ENCODE results near the gene PTH2.

The PTH2 gene

GRCh38 chr19:49400029-49400428 lies 23.2 kb downstream of the PTH2 start:
- H3K9ac ChIP-seq (ENCODE audit: low read depth, low read length), result no peak overlapping the region
- no peaks in the 10 kb centered on the region for H3K9me3 ChIP-seq (ENCODE audit: control insufficient read depth, insufficient read depth, low read length)
- peaks cover 3% of the 10 kb centered on the region; the same call in 1 of the 2 replicates for H3K4me1 ChIP-seq (ENCODE audit: insufficient read depth, low read length)
- no peaks in the 10 kb centered on the region for H3K36me3 ChIP-seq (ENCODE audit: insufficient read depth, low read length)

- no peak overlapping the region for H3K9ac ChIP-seq (ENCODE audit: low read depth, low read length)
- no peaks in the 10 kb centered on the region for H3K9me3 ChIP-seq (ENCODE audit: control insufficient read depth, insufficient read depth, low read length)
- H3K36me3 ChIP-seq (ENCODE audit: insufficient read depth, low read length), result no peaks in the 10 kb centered on the region
- H3K4me1 ChIP-seq (ENCODE audit: insufficient read depth, low read length), result peaks cover 9% of the 10 kb centered on the region; the same call in 1 of the 2 replicates
These were observed 24.3 kb downstream of the PTH2 start for GRCh38 chr19:49398931-49399330.

GRCh38 chr19:49398001-49398615 lies 25.1 kb downstream of the PTH2 start:
- no peaks in the 10 kb centered on the region for H3K9me3 ChIP-seq (ENCODE audit: control insufficient read depth, insufficient read depth, low read length)
- peaks cover 6% of the 10 kb centered on the region; the same call in 1 of the 2 replicates for H3K4me1 ChIP-seq (ENCODE audit: insufficient read depth, low read length)
- no peak overlapping the region for H3K9ac ChIP-seq (ENCODE audit: low read depth, low read length)
- no peaks in the 10 kb centered on the region for H3K36me3 ChIP-seq (ENCODE audit: insufficient read depth, low read length)

GRCh38 chr19:49396738-49397505 lies 26.3 kb downstream of the PTH2 start:
- no peaks in the 10 kb centered on the region for H3K36me3 ChIP-seq (ENCODE audit: insufficient read depth, low read length)
- H3K9me3 ChIP-seq (ENCODE audit: control insufficient read depth, insufficient read depth, low read length), result no peaks in the 10 kb centered on the region
- H3K9ac ChIP-seq (ENCODE audit: low read depth, low read length), result no peak overlapping the region
- H3K4me1 ChIP-seq (ENCODE audit: insufficient read depth, low read length), result peaks cover 10% of the 10 kb centered on the region; the same call in 1 of the 2 replicates

GRCh38 chr19:49395581-49396407 lies 27.4 kb downstream of the PTH2 start:
- H3K4me1 ChIP-seq (ENCODE audit: insufficient read depth, low read length), result peaks cover 10% of the 10 kb centered on the region; the same call in 1 of the 2 replicates
- H3K9ac ChIP-seq (ENCODE audit: low read depth, low read length), result no peak overlapping the region
- H3K9me3 ChIP-seq (ENCODE audit: control insufficient read depth, insufficient read depth, low read length), result no peaks in the 10 kb centered on the region
- no peaks in the 10 kb centered on the region for H3K36me3 ChIP-seq (ENCODE audit: insufficient read depth, low read length)

GRCh38 chr19:49393881-49394280 lies 29.4 kb downstream of the PTH2 start:
- H3K4me1 ChIP-seq (ENCODE audit: insufficient read depth, low read length), result 0 out of 2 replicates have a peak, but pooled peaks cover 10% of the 10 kb centered on the region
- H3K9me3 ChIP-seq (ENCODE audit: control insufficient read depth, insufficient read depth, low read length), result no peaks in the 10 kb centered on the region
- H3K36me3 ChIP-seq (ENCODE audit: insufficient read depth, low read length), result no peaks in the 10 kb centered on the region
- H3K9ac ChIP-seq (ENCODE audit: low read depth, low read length), result no peak overlapping the region

- no peaks in the 10 kb centered on the region for H3K9me3 ChIP-seq (ENCODE audit: control insufficient read depth, insufficient read depth, low read length)
- H3K36me3 ChIP-seq (ENCODE audit: insufficient read depth, low read length), result no peaks in the 10 kb centered on the region
- H3K4me1 ChIP-seq (ENCODE audit: insufficient read depth, low read length), result 0 out of 2 replicates have a peak, but pooled peaks cover 10% of the 10 kb centered on the region
- no peak overlapping the region for H3K9ac ChIP-seq (ENCODE audit: low read depth, low read length)
These were observed 31.5 kb downstream of the PTH2 start for GRCh38 chr19:49391581-49392399.

- Histone ChIP-seq H3K9ac (ENCODE audit: low read depth, low read length) (no peak overlapping the region), H3K36me3 (ENCODE audit: insufficient read depth, low read length) (no peaks in the 10 kb centered on the region), H3K4me1 (ENCODE audit: insufficient read depth, low read length) (0 out of 2 replicates have a peak, but pooled peaks cover 10% of the 10 kb centered on the region), H3K9me3 (ENCODE audit: control insufficient read depth, insufficient read depth, low read length) (no peaks in the 10 kb centered on the region)
These were observed 32.3 kb downstream of the PTH2 start for GRCh38 chr19:49390929-49391359.

- Histone ChIP-seq H3K9ac (ENCODE audit: low read depth, low read length) (no peak overlapping the region), H3K4me1 (ENCODE audit: insufficient read depth, low read length) (0 out of 2 replicates have a peak, but pooled peaks cover 10% of the 10 kb centered on the region), H3K36me3 (ENCODE audit: insufficient read depth, low read length) (no peaks in the 10 kb centered on the region), H3K9me3 (ENCODE audit: control insufficient read depth, insufficient read depth, low read length) (no peaks in the 10 kb centered on the region)
These were observed 32.9 kb downstream of the PTH2 start for GRCh38 chr19:49390131-49390928.

- Histone ChIP-seq H3K9me3 (ENCODE audit: control insufficient read depth, insufficient read depth, low read length) (no peaks in the 10 kb centered on the region), H3K36me3 (ENCODE audit: insufficient read depth, low read length) (no peaks in the 10 kb centered on the region), H3K4me1 (ENCODE audit: insufficient read depth, low read length) (0 out of 2 replicates have a peak, but pooled peaks cover 9% of the 10 kb centered on the region), H3K9ac (ENCODE audit: low read depth, low read length) (no peak overlapping the region)
These were observed 33.8 kb downstream of the PTH2 start for GRCh38 chr19:49389406-49389805.

GRCh38 chr19:49387936-49388372 lies 35.3 kb downstream of the PTH2 start, which contains the start of gene KASH5:
TSS of gene KASH5 (plus strand) at chr19:49388249. CDS start at chr19:49390884, 2,635 bp downstream.
- Histone ChIP-seq H3K36me3 (ENCODE audit: insufficient read depth, low read length) (no peaks in the 10 kb centered on the region), H3K9me3 (ENCODE audit: control insufficient read depth, insufficient read depth, low read length) (no peaks in the 10 kb centered on the region), H3K4me1 (ENCODE audit: insufficient read depth, low read length) (0 out of 2 replicates have a peak, but pooled peaks cover 4% of the 10 kb centered on the region), H3K9ac (ENCODE audit: low read depth, low read length) (no peak within 1 kb of the TSS)

GRCh38 chr19:49383599-49383998 lies 39.6 kb downstream of the PTH2 start:
- Histone ChIP-seq H3K4me1 (ENCODE audit: insufficient read depth, low read length) (no peaks in the 10 kb centered on the region), H3K9me3 (ENCODE audit: control insufficient read depth, insufficient read depth, low read length) (no peaks in the 10 kb centered on the region), H3K36me3 (ENCODE audit: insufficient read depth, low read length) (no peaks in the 10 kb centered on the region), H3K9ac (ENCODE audit: low read depth, low read length) (no peak overlapping the region)

- H3K9me3 ChIP-seq (ENCODE audit: control insufficient read depth, insufficient read depth, low read length), result no peaks in the 10 kb centered on the region
- no peak overlapping the region for H3K9ac ChIP-seq (ENCODE audit: low read depth, low read length)
- H3K36me3 ChIP-seq (ENCODE audit: insufficient read depth, low read length), result no peaks in the 10 kb centered on the region
- no peaks in the 10 kb centered on the region for H3K4me1 ChIP-seq (ENCODE audit: insufficient read depth, low read length)
These were observed 40.6 kb downstream of the PTH2 start for GRCh38 chr19:49382639-49383038.
